T-helper 1 cell treated with Interleukin-12 subunit alpha and Interleukin-12 subunit beta and Interleukin-4 antibody, amounts not matched to agents 30 μg/mL and 1 μg/mL, for 36 hours (primary cell): Measurements from ENCODE around the gene HUNK.

Experiments used
- H3K27ac Mint-ChIP-seq: one replicate; pipeline ENCODE4 v1.8.0; 2021; ENCODE audit warnings: mild to moderate bottlenecking, mixed read lengths
- H3K27me3 Mint-ChIP-seq: one replicate; pipeline ENCODE4 v1.8.0; 2021; ENCODE audit warnings: low read depth, mixed read lengths
- H3K36me3 Mint-ChIP-seq: one replicate; pipeline ENCODE4 v1.8.0; 2021; ENCODE audit warnings: low read depth, mixed read lengths
- H3K4me1 Mint-ChIP-seq: one replicate; pipeline ENCODE4 v1.8.0; 2021; ENCODE audit warnings: low read depth, mixed read lengths
- H3K4me3 Mint-ChIP-seq: one replicate; pipeline ENCODE4 v1.8.0; 2021; ENCODE audit warnings: mild to moderate bottlenecking, moderate library complexity, mixed read lengths
- H3K9me3 Mint-ChIP-seq: one replicate; pipeline ENCODE4 v1.8.0; 2021; ENCODE audit warnings: mixed read lengths

The HUNK gene

GRCh38 chr21:31961027-31961426, 88.2 kb downstream of the HUNK start:
- no peaks in the 10 kb centered on the region for H3K4me1 Mint-ChIP-seq
- no peaks in the 10 kb centered on the region for H3K9me3 Mint-ChIP-seq
- H3K36me3 Mint-ChIP-seq, result no peaks in the 10 kb centered on the region
- H3K27ac Mint-ChIP-seq, result no peak overlapping the region
- H3K27me3 Mint-ChIP-seq, result no peaks in the 10 kb centered on the region
- no peak overlapping the region for H3K4me3 Mint-ChIP-seq

GRCh38 chr21:31961704-31962103, 88.9 kb downstream of the HUNK start:
- Mint-ChIP-seq H3K4me3 (no peak overlapping the region), H3K27ac (no peak overlapping the region)

GRCh38 chr21:31964692-31965091, 91.9 kb downstream of the HUNK start:
- Mint-ChIP-seq H3K9me3 (no peaks in the 10 kb centered on the region), H3K4me3 (no peak overlapping the region), H3K27ac (no peak overlapping the region), H3K4me1 (no peaks in the 10 kb centered on the region), H3K36me3 (no peaks in the 10 kb centered on the region), H3K27me3 (no peaks in the 10 kb centered on the region)

More at GRCh38 chr21:31961704-31962103, 88.9 kb downstream of the HUNK start:
- Mint-ChIP-seq H3K4me1 (no peaks in the 10 kb centered on the region), H3K36me3 (no peaks in the 10 kb centered on the region), H3K27me3 (no peaks in the 10 kb centered on the region), H3K9me3 (no peaks in the 10 kb centered on the region)

GRCh38 chr21:31967334-31967733, 94.5 kb downstream of the HUNK start:
- H3K4me3 Mint-ChIP-seq, result no peak overlapping the region
- H3K27ac Mint-ChIP-seq, result no peak overlapping the region
- H3K36me3 Mint-ChIP-seq, result no peaks in the 10 kb centered on the region
- H3K27me3 Mint-ChIP-seq, result no peaks in the 10 kb centered on the region
- no peaks in the 10 kb centered on the region for H3K4me1 Mint-ChIP-seq
- H3K9me3 Mint-ChIP-seq, result no peaks in the 10 kb centered on the region

- Mint-ChIP-seq H3K4me1 (peaks cover 9% of the 10 kb centered on the region), H3K27me3 (peaks cover 15% of the 10 kb centered on the region), H3K27ac (no peak overlapping the region), H3K36me3 (peaks cover 2% of the 10 kb centered on the region), H3K4me3 (no peak overlapping the region), H3K9me3 (peaks cover 15% of the 10 kb centered on the region)
Measured at GRCh38 chr21:31972622-31973021, 99.8 kb downstream of the HUNK start.

GRCh38 chr21:31973402-31973944, 100.7 kb downstream of the HUNK start:
- H3K27ac Mint-ChIP-seq, result no peak overlapping the region
- H3K4me1 Mint-ChIP-seq, result peaks cover 9% of the 10 kb centered on the region
- H3K9me3 Mint-ChIP-seq, result peaks cover 15% of the 10 kb centered on the region
- H3K27me3 Mint-ChIP-seq, result peaks cover 15% of the 10 kb centered on the region
- H3K36me3 Mint-ChIP-seq, result peaks cover 2% of the 10 kb centered on the region
- no peak overlapping the region for H3K4me3 Mint-ChIP-seq

GRCh38 chr21:31974454-31974985, 101.7 kb downstream of the HUNK start:
- H3K9me3 Mint-ChIP-seq, result peaks cover 15% of the 10 kb centered on the region
- H3K36me3 Mint-ChIP-seq, result peaks cover 2% of the 10 kb centered on the region
- no peak overlapping the region for H3K4me3 Mint-ChIP-seq
- peaks cover 9% of the 10 kb centered on the region for H3K4me1 Mint-ChIP-seq
- peaks cover 15% of the 10 kb centered on the region for H3K27me3 Mint-ChIP-seq
- no peak overlapping the region for H3K27ac Mint-ChIP-seq

GRCh38 chr21:31975491-31975890, 102.7 kb downstream of the HUNK start:
- peaks cover 9% of the 10 kb centered on the region for H3K4me1 Mint-ChIP-seq
- H3K9me3 Mint-ChIP-seq, result peaks cover 15% of the 10 kb centered on the region
- H3K27ac Mint-ChIP-seq, result no peak overlapping the region
- H3K4me3 Mint-ChIP-seq, result no peak overlapping the region
- H3K27me3 Mint-ChIP-seq, result peaks cover 15% of the 10 kb centered on the region
- peaks cover 2% of the 10 kb centered on the region for H3K36me3 Mint-ChIP-seq

GRCh38 chr21:31977816-31978215, 105.0 kb downstream of the HUNK start:
- peaks cover 15% of the 10 kb centered on the region for H3K9me3 Mint-ChIP-seq
- H3K27ac Mint-ChIP-seq, result no peak overlapping the region
- H3K36me3 Mint-ChIP-seq, result peaks cover 2% of the 10 kb centered on the region
- H3K4me1 Mint-ChIP-seq, result peaks cover 9% of the 10 kb centered on the region
- peaks cover 15% of the 10 kb centered on the region for H3K27me3 Mint-ChIP-seq
- no peak overlapping the region for H3K4me3 Mint-ChIP-seq

GRCh38 chr21:31983120-31983519, 110.3 kb downstream of the HUNK start:
- Mint-ChIP-seq H3K27me3 (no peaks in the 10 kb centered on the region), H3K4me1 (no peaks in the 10 kb centered on the region), H3K9me3 (no peaks in the 10 kb centered on the region)

GRCh38 chr21:31983554-31983953, 110.7 kb downstream of the HUNK start:
- Mint-ChIP-seq H3K27me3 (no peaks in the 10 kb centered on the region), H3K27ac (no peak overlapping the region), H3K4me1 (no peaks in the 10 kb centered on the region), H3K4me3 (no peak overlapping the region), H3K9me3 (no peaks in the 10 kb centered on the region), H3K36me3 (no peaks in the 10 kb centered on the region)

More at GRCh38 chr21:31983120-31983519, 110.3 kb downstream of the HUNK start:
- Mint-ChIP-seq H3K27ac (no peak overlapping the region), H3K4me3 (no peak overlapping the region), H3K36me3 (no peaks in the 10 kb centered on the region)

GRCh38 chr21:31985398-31985797, 112.6 kb downstream of the HUNK start:
- Mint-ChIP-seq H3K27ac (no peak overlapping the region), H3K4me3 (no peak overlapping the region), H3K27me3 (no peaks in the 10 kb centered on the region), H3K9me3 (no peaks in the 10 kb centered on the region), H3K4me1 (no peaks in the 10 kb centered on the region), H3K36me3 (no peaks in the 10 kb centered on the region)

- Mint-ChIP-seq H3K4me1 (no peaks in the 10 kb centered on the region), H3K4me3 (no peak overlapping the region), H3K36me3 (no peaks in the 10 kb centered on the region), H3K27me3 (no peaks in the 10 kb centered on the region), H3K27ac (no peak overlapping the region), H3K9me3 (no peaks in the 10 kb centered on the region)
Measured at GRCh38 chr21:31986035-31986856, 113.4 kb downstream of the HUNK start.

- Mint-ChIP-seq H3K27ac (no peak overlapping the region), H3K9me3 (no peaks in the 10 kb centered on the region), H3K27me3 (no peaks in the 10 kb centered on the region), H3K4me1 (no peaks in the 10 kb centered on the region), H3K4me3 (no peak overlapping the region), H3K36me3 (no peaks in the 10 kb centered on the region)
Measured at GRCh38 chr21:31987696-31988095, 114.9 kb downstream of the HUNK start.
